Naive thymus-derived CD4-positive, alpha-beta T cell (primary cell): ENCODE measurements around the gene PUSL1. TPM values are rescaled to one million over a fixed set of nuclear protein-coding genes. Genes with fewer than 3 reads are reported as not detected.

Experiments
- ATAC-seq: fragments of 150-1000 bp; cut with Tn5 transposase; 2 replicates; pipeline ENCODE4 v1.10.0; 2021; ENCODE audit warnings: mild to moderate bottlenecking, moderate library complexity
- CTCF ChIA-PET: fragments of 350-600 bp; sonication (Branson Sonifier 250); formaldehyde crosslinking; loops from one replicate; lab custom pipeline; 2021; ENCODE audit warnings: antibody characterized with exemption; lab: Charles Lee
- POLR2A ChIA-PET: fragments of 350-600 bp; sonication (Branson Sonifier 250); formaldehyde crosslinking; loops from one replicate; lab custom pipeline; 2021; ENCODE audit warnings: antibody characterized with exemption, inconsistent platforms; lab: Charles Lee
- DNase-seq, 9 donors: peaks; one replicate each; pipeline versions ENCODE4 v3.0.0 to v3.0.0-alpha.2; 2020 to 2022; ENCODE audit warnings: mixed read lengths in 1 of 9
- H3K27ac ChIP-seq: one replicate; pipeline ENCODE4 v1.7.0; 2013; ENCODE audit warnings: mild to moderate bottlenecking, low read depth, low read length, moderate library complexity
- H3K27me3 ChIP-seq, 2 donors: one replicate each; pipeline ENCODE4 v1.7.0; 2013; ENCODE audit warnings: low read length in 2 of 2, mild to moderate bottlenecking in 2 of 2, moderate library complexity in 2 of 2; ENCODE audit not compliant: control insufficient read depth in 2 of 2, insufficient read depth in 2 of 2
- H3K36me3 ChIP-seq, 3 experiments: 1 replicate in 2 of 3; 2 replicates in 1 of 3; pipeline ENCODE4 v1.7.0; 2013; ENCODE audit warnings: low read length in 3 of 3, mild to moderate bottlenecking in 3 of 3, moderate library complexity in 1 of 3; ENCODE audit not compliant: insufficient read depth in 3 of 3, control insufficient read depth in 2 of 3
- H3K4me1 ChIP-seq, 2 donors: one replicate each; pipeline ENCODE4 v1.7.0; 2013; ENCODE audit warnings: low read length in 2 of 2, mild to moderate bottlenecking in 2 of 2, moderate library complexity in 1 of 2; ENCODE audit not compliant: control insufficient read depth in 2 of 2, insufficient read depth in 2 of 2
- H3K4me3 ChIP-seq: 2 replicates; pipeline ENCODE4 v1.7.0; 2013; ENCODE audit warnings: mild to moderate bottlenecking, low read length
- H3K9me3 ChIP-seq, 3 experiments: 1 replicate in 2 of 3; 2 replicates in 1 of 3; pipeline ENCODE4 v1.7.0; 2013; ENCODE audit warnings: low read length in 3 of 3; ENCODE audit not compliant: control insufficient read depth in 2 of 3
- H3K27ac Mint-ChIP-seq, 9 donors: one replicate each; pipeline ENCODE4 v1.8.0; 2020 to 2022; ENCODE audit warnings: mixed read lengths in 9 of 9, mild to moderate bottlenecking in 8 of 9, moderate library complexity in 5 of 9, inconsistent platforms in 2 of 9
- H3K27me3 Mint-ChIP-seq, 5 donors: one replicate each; pipeline ENCODE4 v1.8.0; 2021 to 2022; ENCODE audit warnings: mixed read lengths in 5 of 5, mild to moderate bottlenecking in 1 of 5
- H3K36me3 Mint-ChIP-seq, 5 donors: one replicate each; pipeline ENCODE4 v1.8.0; 2020 to 2022; ENCODE audit warnings: mixed read lengths in 5 of 5, mild to moderate bottlenecking in 3 of 5, inconsistent platforms in 1 of 5
- H3K4me1 Mint-ChIP-seq, 7 donors: one replicate each; pipeline ENCODE4 v1.8.0; 2020 to 2022; ENCODE audit warnings: mixed read lengths in 7 of 7, mild to moderate bottlenecking in 3 of 7, inconsistent platforms in 1 of 7
- H3K4me3 Mint-ChIP-seq, 10 donors: one replicate each; pipeline ENCODE4 v1.8.0; 2020 to 2022; ENCODE audit warnings: mild to moderate bottlenecking in 10 of 10, mixed read lengths in 10 of 10, moderate library complexity in 6 of 10, inconsistent platforms in 2 of 10
- H3K9me3 Mint-ChIP-seq, 11 donors: one replicate each; pipeline ENCODE4 v1.8.0; 2020 to 2022; ENCODE audit warnings: mixed read lengths in 11 of 11, mild to moderate bottlenecking in 4 of 11, inconsistent platforms in 1 of 11, moderate library complexity in 1 of 11
- intact Hi-C, 2 donors: fragments of 100-400 bp; cut with micrococcal nuclease; formaldehyde crosslinking; loops; one replicate each; pipeline ENCODE4 v1.15.1; 2023
- polyA plus RNA-seq, 2 donors: library from polyadenylated mRNA; unstranded; fragments of 300-500 nt; fragmentation: Illumina TruSeq; gene quantifications; one replicate each; pipeline ENCODE4 v1.2.3, GENCODE V29; 2021
- total RNA-seq, 6 experiments: library from RNA in 5 of 6; stranded (reverse) in 5 of 6; gene quantifications; 1 replicate in 5 of 6; 2 replicates in 1 of 6; pipeline ENCODE4 v1.2.3 and lab custom pipeline; 2021 to 2026

The PUSL1 gene
- total and polyA plus RNA-seq, 7 experiments from 2014 or later, result 16.2 to 26.1 (median 19.4) TPM

DNA sequence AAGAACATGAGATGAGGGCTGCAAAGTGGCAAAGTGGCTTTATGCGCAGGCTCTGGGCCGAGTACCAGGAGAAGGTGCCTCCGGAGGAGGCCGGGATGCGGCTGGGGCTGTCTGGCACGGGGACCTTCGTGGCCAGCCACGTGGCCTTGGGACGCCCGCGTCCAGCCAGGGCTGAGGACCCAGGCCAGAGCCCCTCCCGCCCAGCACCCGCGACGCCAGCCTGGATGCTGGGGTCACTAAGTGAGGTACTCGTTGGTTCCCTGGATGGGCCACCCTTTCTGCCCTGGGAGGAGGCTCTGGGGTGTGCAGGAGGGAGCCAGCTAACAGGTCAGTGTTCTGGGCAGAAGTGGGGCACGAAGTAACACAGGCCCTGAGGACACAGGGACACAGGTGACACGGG lies 15.5 kb upstream of the PUSL1 start:
- Mint-ChIP-seq H3K4me1 (peaks cover 0 to 4% (median 0%) of the 10 kb centered on the region in 7 donors), H3K9me3 (no peaks in the 10 kb centered on the region), H3K27ac (no peak overlapping the region), H3K36me3 (peaks cover 0 to 2% (median 0%) of the 10 kb centered on the region in 5 donors), H3K4me3 (no peak overlapping the region), H3K27me3 (no peaks in the 10 kb centered on the region)
- ChIA-PET POLR2A (interaction anchor here (1.3 kb wide), 1 partner anchor 10 kb away, joined by 3 read pairs; no protein-coding TSS in a partner anchor), CTCF (no interaction called here)
- Histone ChIP-seq H3K36me3 (peaks cover 0 to 8% (median 0%) of the 10 kb centered on the region in 3 experiments), H3K9me3 (no peaks in the 10 kb centered on the region), H3K27ac (no peak overlapping the region), H3K4me3 (no peak overlapping the region), H3K4me1 (no peaks in the 10 kb centered on the region), H3K27me3 (no peaks in the 10 kb centered on the region)
- intact Hi-C loops, result loop anchor here (2.0 to 5.0 kb wide), 2 partner anchors 308 to 311 kb away; partner anchors contain the start of gene PERM1 (in 1 of the 2)
- DNase-seq, result no peak
- ATAC-seq, result no peak

DNA sequence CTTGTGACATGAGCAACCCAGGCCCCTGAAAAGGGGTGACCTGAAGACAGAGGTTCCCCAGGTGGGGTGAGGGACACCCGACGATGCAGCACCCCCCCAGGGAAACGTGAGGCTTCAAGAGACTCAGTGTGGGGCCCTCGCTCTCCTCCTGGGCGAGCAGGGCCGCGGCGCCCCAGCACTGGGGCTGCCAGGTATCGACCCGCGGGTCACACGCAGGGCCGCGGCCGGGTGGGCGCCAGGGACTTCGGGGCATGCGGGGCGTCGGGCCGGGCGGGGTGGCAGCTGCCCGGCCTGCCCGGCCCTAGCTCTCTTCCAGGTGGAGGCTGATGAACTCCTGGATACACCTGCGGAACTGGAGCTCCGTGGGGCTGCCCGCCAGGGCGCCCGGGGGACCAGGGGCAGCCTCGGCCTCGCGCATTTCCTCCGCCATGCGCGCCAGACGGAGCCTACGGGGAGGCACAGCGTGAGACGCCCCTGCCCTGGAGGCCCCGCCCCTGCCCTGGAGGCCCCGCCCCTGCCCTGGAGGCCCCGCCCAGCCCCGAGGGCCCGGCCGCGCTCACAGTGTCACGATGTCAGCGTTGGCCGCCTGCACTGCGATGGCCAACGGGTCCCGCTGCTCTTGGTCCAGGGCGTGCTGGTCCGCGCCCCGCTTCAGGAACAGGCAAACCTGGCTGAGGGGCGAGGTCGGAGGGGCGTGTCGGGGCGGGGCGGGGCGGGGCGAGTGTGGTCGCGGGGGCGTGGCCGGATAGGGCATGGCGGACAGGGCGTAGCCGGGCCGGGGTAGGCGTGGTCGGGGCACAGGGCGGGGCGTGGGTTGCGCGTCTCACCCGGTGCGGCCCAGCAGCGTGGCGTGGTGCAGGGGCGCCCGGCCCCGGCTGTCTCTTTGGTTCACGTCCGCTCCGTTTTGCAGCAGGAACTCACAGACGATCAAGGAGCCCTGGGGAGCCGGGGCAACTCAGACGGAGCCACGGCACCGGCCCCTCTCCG lies 14.8 kb upstream of the PUSL1 start:
- H3K9me3 Mint-ChIP-seq, result no peaks in the 10 kb centered on the region
- POLR2A ChIA-PET, result no interaction called here

DNA sequence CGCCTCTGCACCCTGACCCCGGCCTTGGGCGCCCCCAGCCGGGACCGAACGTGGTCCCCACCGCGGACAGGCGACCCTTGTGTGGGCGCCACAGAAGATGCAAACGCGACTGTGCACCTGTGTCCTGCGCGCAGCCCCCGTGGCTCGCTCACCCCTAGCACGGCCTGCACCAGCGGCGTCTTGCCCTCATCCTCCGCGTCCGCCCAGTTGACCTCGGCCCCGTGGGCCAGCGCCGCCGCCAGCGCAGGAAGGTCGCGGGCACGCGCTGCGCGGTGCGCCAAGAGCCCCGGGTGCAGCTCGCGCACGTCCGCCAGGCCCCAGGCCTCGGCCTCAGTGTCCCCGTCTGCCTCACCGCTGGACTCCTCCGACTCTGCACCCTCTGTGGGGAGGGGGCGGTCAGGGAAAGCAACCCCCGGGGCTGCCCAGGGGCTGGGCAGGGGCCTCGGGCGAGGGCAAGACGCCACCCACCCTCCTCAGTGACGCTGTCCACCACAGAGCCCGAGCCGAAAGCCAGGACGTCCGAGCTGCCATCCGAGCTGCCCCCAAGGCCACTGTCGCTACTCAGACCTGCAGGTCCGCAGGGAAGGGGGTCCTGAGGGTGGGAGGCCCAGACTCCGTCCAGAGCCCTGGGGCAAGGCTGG lies 14.0 kb upstream of the PUSL1 start:
- Mint-ChIP-seq H3K27ac (no peak overlapping the region), H3K36me3 (peaks cover 0 to 2% (median 0%) of the 10 kb centered on the region in 5 donors), H3K9me3 (no peaks in the 10 kb centered on the region), H3K4me3 (no peak overlapping the region), H3K4me1 (peaks cover 0 to 4% (median 0%) of the 10 kb centered on the region in 7 donors), H3K27me3 (no peaks in the 10 kb centered on the region)
- intact Hi-C loops, result loop anchor here in 1 of 2 donors (5.0 kb wide), 1 partner anchor 312 kb away; the partner anchor contains the start of gene PERM1
- no peaks in the 10 kb centered on the region for H3K27me3 ChIP-seq
- H3K27ac ChIP-seq, result no peak overlapping the region
- CTCF ChIA-PET, result interaction anchor here (0.6 to 0.9 kb wide), 2 partner anchors 75 to 172 kb away, joined by 3 to 5 read pairs; no protein-coding TSS in a partner anchor
- POLR2A ChIA-PET, result no interaction called here
- no peak for DNase-seq
- no peaks in the 10 kb centered on the region for H3K9me3 ChIP-seq
- no peak for ATAC-seq
- no peak overlapping the region for H3K4me3 ChIP-seq
- peaks cover 0 to 11% (median 0%) of the 10 kb centered on the region in 3 experiments for H3K36me3 ChIP-seq
- H3K4me1 ChIP-seq, result no peaks in the 10 kb centered on the region

More for the DNA sequence above, 14.8 kb upstream of the PUSL1 start:
- H3K27me3 ChIP-seq, result no peaks in the 10 kb centered on the region
- H3K27ac ChIP-seq, result no peak overlapping the region
- Mint-ChIP-seq H3K4me1 (peaks cover 0 to 4% (median 0%) of the 10 kb centered on the region in 7 donors), H3K4me3 (no peak overlapping the region), H3K27ac (no peak overlapping the region), H3K27me3 (no peaks in the 10 kb centered on the region), H3K36me3 (peaks cover 0 to 2% (median 0%) of the 10 kb centered on the region in 5 donors)
- H3K4me3 ChIP-seq, result no peak overlapping the region
- no peak for ATAC-seq
- H3K36me3 ChIP-seq, result peaks cover 0 to 11% (median 0%) of the 10 kb centered on the region in 3 experiments
- intact Hi-C loops, result loop anchor here (2.0 to 5.0 kb wide), 2 partner anchors 309 to 311 kb away; partner anchors contain the start of gene PERM1 (in 1 of the 2)
- no peak for DNase-seq
- CTCF ChIA-PET, result no interaction called here
- H3K4me1 ChIP-seq, result no peaks in the 10 kb centered on the region
- no peaks in the 10 kb centered on the region for H3K9me3 ChIP-seq

DNA sequence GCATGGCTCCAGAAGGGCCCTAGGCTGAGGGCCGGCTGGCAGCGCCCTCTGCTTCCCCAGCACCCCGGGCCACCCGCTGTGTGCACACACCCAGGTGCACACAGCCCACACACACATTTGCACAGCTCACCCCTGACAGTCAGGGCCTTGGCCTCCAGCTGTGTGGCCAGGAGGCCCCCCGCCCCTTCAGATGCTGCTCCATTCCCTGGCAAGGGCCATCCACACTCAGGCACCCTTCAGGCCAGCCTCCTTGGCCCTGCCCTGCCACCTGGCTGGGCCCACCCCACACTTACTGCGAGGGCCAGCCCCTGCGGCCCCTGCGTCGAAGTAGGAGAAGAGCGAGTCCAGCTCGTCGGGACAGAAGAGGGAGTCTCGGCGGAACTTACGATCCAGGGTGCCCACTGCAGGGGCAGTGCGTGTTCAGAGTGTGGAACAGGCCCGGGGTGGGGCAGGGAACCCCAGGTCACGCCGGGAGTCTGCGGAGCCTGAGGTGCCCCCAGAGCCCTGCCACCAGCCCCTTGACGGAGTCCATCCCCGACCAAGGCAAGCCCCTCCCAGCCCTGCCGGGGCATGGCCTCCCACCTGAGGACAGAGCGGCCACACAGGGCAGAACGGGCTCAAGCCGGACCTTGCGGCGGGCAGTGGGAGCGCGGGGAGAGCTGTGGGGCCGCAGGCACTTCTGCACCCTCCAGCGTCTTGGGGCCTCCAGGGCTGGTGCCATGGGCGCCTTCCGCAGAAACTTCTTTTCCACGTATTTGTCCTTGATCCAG lies 13.1 kb upstream of the PUSL1 start:
- Mint-ChIP-seq H3K27me3 (no peaks in the 10 kb centered on the region), H3K4me1 (peaks cover 0 to 5% (median 0%) of the 10 kb centered on the region in 7 donors), H3K27ac (no peak overlapping the region), H3K4me3 (no peak overlapping the region), H3K36me3 (no peaks in the 10 kb centered on the region), H3K9me3 (no peaks in the 10 kb centered on the region)
- intact Hi-C loops, result no loop called here
- ChIA-PET POLR2A (no interaction called here), CTCF (interaction anchor here (0.9 kb wide), 1 partner anchor 173 kb away, joined by 3 read pairs; no protein-coding TSS in a partner anchor)
- Histone ChIP-seq H3K4me3 (no peak overlapping the region), H3K27ac (no peak overlapping the region), H3K36me3 (peaks cover 0 to 11% (median 0%) of the 10 kb centered on the region in 3 experiments), H3K27me3 (no peaks in the 10 kb centered on the region), H3K9me3 (no peaks in the 10 kb centered on the region), H3K4me1 (no peaks in the 10 kb centered on the region)
- no peak for ATAC-seq
- DNase-seq, result no peak

DNA sequence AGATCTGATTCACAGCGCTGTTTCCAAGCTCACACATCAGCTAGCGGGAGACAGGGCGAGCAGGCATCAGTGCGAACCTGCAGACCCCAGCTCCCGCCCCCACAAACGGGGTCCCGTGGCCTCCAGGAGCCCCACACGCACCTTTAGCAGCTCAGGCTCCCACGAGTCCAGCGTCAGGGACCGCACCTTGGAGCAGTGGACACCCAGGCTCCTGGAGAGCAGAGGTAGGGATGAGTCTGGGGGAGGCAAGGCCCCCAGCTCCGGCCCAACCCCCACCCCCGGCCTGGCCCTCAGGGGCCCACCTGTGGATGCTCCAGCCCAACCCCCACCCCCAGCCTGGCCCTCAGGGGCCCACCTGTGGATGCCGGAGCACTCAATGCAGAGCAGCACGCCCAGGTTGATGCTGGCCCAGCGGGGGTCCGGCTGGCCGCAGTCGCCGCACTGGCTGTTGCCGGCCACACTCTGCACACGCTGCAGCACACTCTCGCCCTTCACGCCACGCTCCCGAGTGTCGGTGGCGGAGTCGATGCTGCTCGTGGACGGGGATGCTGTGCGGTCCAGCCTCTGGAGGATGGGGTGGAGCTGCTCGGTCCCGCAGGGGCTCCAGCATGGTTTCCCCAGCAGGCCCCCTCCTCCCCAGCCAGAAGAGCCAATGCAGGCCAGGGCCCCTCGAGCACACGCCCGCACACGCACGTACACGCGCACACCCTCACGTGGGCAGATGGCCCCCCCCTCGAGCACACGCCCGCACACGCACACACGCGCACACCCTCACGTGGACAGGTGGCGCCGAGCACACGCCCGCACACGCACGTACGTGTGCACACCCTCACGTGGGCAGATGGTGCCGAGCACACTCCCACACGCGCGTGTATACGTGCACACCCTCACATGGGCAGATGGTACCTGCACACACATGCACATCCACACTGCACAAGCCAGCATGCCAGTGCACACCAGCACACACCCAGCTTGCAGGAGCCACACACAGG lies 12.0 kb upstream of the PUSL1 start:
- Mint-ChIP-seq H3K27ac (no peak overlapping the region), H3K4me3 (no peak overlapping the region), H3K36me3 (no peaks in the 10 kb centered on the region), H3K4me1 (peaks cover 0 to 5% (median 0%) of the 10 kb centered on the region in 7 donors), H3K27me3 (no peaks in the 10 kb centered on the region), H3K9me3 (no peaks in the 10 kb centered on the region)
- no peak for ATAC-seq
- H3K27me3 ChIP-seq, result no peaks in the 10 kb centered on the region
- no peak overlapping the region for H3K27ac ChIP-seq
- CTCF ChIA-PET, result no interaction called here
- H3K9me3 ChIP-seq, result no peaks in the 10 kb centered on the region
- H3K4me1 ChIP-seq, result no peaks in the 10 kb centered on the region
- DNase-seq, result no peak
- intact Hi-C loops, result no loop called here
- POLR2A ChIA-PET, result no interaction called here
- no peak overlapping the region for H3K4me3 ChIP-seq
- H3K36me3 ChIP-seq, result peaks cover 0 to 11% (median 0%) of the 10 kb centered on the region in 3 experiments
